Stimulated activated effector memory CD8-positive, alpha-beta T cell treated with anti-CD3 and anti-CD28 coated beads, Interleukin-12 subunit alpha, Interleukin-12 subunit beta, amount 100 ng/mL, for 72 hours (primary cell): ENCODE measurements around the gene NT5DC1.
A peak's percentile ranks its signal among the peaks of the same experiment; 100 is the strongest.

Experiments
- ATAC-seq: fragments of 150-1000 bp; cut with Tn5 transposase; 2 replicates; pipeline ENCODE4 v1.10.0; 2021
- DNase-seq, 2 donors: peaks; one replicate each; pipeline ENCODE4 v3.0.0; 2021 to 2022; ENCODE audit warnings: low spot score in 2 of 2
- H3K27ac Mint-ChIP-seq: one replicate; pipeline ENCODE4 v1.8.0; 2022; ENCODE audit warnings: mild to moderate bottlenecking, mixed read lengths
- H3K36me3 Mint-ChIP-seq: one replicate; pipeline ENCODE4 v1.8.0; 2022; ENCODE audit warnings: mild to moderate bottlenecking, mixed read lengths
- H3K4me1 Mint-ChIP-seq: one replicate; pipeline ENCODE4 v1.8.0; 2022; ENCODE audit warnings: mixed read lengths
- H3K4me3 Mint-ChIP-seq: one replicate; pipeline ENCODE4 v1.8.0; 2022; ENCODE audit warnings: mild to moderate bottlenecking, mixed read lengths
- H3K9me3 Mint-ChIP-seq: one replicate; pipeline ENCODE4 v1.8.0; 2022; ENCODE audit warnings: mixed read lengths

The NT5DC1 gene

DNA sequence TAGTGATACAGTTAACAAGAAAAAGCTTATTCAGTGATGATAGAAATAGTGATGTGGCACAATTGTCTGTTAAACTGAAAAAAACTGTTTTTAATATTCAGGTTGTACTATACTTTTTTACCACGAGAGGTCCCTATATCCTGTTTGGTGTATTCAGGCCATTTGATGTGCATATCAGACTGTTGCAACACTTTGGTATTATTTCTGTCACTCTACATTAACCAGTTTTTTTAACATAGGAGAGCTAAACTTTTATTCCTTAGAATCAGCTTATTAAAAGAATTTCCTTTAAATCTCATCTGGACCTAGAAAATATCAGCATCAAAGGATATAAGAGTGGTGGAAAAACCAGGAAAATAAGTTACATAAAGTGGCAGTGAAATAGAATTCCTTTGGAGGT, 116.4 kb downstream of the NT5DC1 start:
- no peaks in the 10 kb centered on the region for H3K9me3 Mint-ChIP-seq
- ATAC-seq, result no peak
- no peak for DNase-seq

DNA sequence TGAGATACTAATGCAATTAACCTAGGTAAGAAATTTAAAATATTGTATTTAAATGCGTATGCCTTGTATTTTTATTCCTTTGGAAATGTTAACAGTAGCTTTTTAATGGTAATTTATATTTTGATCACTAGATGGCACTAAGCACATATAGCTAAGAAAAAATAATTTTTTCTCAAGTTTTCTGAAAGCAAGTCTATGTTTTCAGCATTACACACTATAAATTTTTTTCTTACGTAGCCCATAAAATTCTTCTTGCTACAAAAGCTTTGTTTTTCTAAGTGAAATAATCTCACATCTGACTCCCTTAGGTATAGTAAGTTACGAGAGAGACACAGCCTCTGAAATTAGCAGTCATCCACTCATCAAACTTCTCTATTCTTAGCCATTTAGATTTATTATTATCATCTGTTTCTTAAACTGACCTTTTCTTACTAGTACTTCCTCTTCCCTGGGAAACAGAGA, 117.5 kb downstream of the NT5DC1 start:
- H3K4me1 Mint-ChIP-seq, result no peaks in the 10 kb centered on the region
- H3K36me3 Mint-ChIP-seq, result peaks cover 2% of the 10 kb centered on the region
- no peak for DNase-seq
- H3K9me3 Mint-ChIP-seq, result no peaks in the 10 kb centered on the region
- H3K4me3 Mint-ChIP-seq, result no peak overlapping the region
- no peak overlapping the region for H3K27ac Mint-ChIP-seq
- no peak for ATAC-seq

More for the DNA sequence above, 116.4 kb downstream of the NT5DC1 start:
- Mint-ChIP-seq H3K4me3 (no peak overlapping the region), H3K4me1 (no peaks in the 10 kb centered on the region), H3K27ac (no peak overlapping the region), H3K36me3 (no peaks in the 10 kb centered on the region)

DNA sequence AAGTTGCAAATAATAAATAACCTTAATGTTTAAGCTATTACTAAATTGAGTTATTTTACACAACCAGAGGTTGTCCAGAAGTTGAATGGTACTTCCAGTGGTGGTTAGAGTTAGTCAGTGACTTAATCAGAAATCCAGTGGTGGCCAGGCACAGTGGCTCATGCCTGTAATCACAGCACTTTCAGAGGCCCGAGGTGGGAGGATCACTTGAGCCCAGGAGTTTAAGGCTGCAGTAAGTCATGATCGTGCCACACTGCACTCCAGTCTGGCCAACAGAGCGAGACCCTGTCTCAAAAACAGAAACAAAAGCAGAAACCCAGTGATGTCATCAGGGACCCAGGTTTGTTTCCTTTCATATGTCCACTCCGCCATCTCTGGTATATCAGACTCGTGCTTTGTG, 118.2 kb downstream of the NT5DC1 start:
- H3K36me3 Mint-ChIP-seq, result peaks cover 7% of the 10 kb centered on the region
- DNase-seq (no peak), ATAC-seq (no peak)
- no peaks in the 10 kb centered on the region for H3K9me3 Mint-ChIP-seq
- no peak overlapping the region for H3K4me3 Mint-ChIP-seq
- no peak overlapping the region for H3K27ac Mint-ChIP-seq
- no peaks in the 10 kb centered on the region for H3K4me1 Mint-ChIP-seq

DNA sequence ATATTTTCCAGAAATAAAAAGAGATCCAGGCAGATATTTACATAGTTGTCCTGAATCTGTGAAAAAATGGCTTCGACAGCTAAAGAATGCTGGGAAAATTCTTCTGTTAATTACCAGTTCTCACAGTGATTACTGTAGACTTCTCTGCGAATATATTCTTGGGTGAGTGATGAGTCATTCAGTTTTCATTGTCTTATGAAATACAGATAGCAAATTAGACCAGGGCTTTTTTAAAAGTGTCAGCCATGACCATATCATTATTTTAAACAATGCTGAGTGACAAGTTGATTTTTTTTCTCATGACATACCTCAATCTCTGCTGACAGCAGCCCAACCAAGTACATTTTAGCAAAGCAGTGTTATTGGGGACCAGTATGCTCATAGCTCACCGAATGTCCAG, 120.4 kb downstream of the NT5DC1 start:
- H3K4me3 Mint-ChIP-seq, result no peak overlapping the region
- peaks cover 7% of the 10 kb centered on the region for H3K36me3 Mint-ChIP-seq
- no peak overlapping the region for H3K27ac Mint-ChIP-seq
- no peak for DNase-seq
- H3K9me3 Mint-ChIP-seq, result no peaks in the 10 kb centered on the region
- no peaks in the 10 kb centered on the region for H3K4me1 Mint-ChIP-seq
- no peak for ATAC-seq

DNA sequence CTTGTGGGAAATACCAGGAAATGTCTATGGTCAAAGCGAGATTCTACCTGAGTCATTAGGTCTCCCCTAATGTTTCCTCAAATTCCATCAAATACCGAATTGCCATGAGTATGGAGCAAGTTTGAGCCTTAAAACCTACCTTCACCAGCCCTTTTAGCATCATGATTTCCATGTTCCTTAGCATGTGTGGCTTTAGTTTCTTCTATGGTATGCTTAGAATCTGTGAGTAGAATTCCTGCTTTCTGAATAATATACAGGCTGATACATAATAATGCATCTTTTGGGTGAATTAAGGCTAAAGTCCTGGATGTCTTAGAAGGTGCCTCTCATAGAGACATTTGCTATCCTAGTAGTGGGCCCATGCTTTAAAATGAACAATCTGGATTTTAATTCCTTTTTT, 121.3 kb downstream of the NT5DC1 start:
- DNase-seq (no peak), ATAC-seq (no peak)
- no peaks in the 10 kb centered on the region for H3K9me3 Mint-ChIP-seq
- H3K4me1 Mint-ChIP-seq, result no peaks in the 10 kb centered on the region
- no peak overlapping the region for H3K4me3 Mint-ChIP-seq
- no peak overlapping the region for H3K27ac Mint-ChIP-seq
- peaks cover 7% of the 10 kb centered on the region for H3K36me3 Mint-ChIP-seq

DNA sequence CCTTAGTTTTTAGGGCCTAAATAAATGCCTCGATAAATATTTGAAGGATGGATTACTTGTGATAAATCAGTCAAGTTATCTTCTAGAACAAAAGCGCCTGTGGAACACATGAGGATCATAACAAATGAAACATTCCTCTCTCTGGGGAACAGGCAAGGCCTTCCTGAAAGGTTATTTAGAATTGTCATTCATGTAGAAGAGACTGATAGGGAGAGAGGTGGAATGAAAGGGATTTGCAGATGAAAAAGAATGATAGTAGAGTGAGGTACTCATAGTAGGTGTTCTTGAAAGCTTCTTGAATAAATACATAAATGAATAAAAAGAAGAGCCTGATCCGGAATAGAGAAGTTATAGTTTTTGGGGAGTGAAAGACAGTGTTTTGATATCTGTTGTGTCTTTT, 122.7 kb downstream of the NT5DC1 start:
- ATAC-seq (no peak), DNase-seq (no peak)
- Mint-ChIP-seq H3K9me3 (no peaks in the 10 kb centered on the region), H3K27ac (no peak overlapping the region), H3K36me3 (peaks cover 7% of the 10 kb centered on the region), H3K4me1 (no peaks in the 10 kb centered on the region), H3K4me3 (no peak overlapping the region)

DNA sequence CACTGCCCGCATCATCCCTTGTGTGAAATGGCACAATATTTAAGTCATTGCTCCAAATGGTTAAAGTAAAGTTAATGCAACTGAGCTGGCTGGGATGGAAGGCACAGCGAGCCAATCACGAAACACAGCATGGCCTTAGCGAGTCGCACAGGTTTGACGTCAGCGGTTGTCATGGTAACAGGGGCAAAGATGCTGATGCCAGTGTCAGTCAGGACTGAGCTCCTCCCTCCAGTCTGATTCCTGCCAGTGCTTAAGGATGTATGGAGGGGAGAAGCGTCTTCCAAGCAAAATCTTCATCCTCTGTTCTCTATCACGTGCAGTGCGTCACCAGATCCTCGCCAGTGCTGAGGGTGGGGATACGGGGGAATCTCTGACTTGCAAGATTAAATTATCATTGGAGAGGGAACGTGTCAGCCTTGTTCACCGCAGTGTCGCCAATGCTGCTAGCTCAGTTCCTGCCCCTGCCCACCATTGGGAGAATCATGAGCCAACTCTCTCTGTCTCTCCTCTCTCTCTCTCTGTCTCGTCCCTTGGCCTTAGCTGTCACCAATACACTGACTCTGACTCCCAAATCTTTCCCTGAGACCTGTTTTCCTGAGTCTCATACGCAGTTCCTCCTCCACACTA, 128.7 kb downstream of the NT5DC1 start:
- H3K36me3 Mint-ChIP-seq, result peaks cover 8% of the 10 kb centered on the region
- DNase-seq (no peak), ATAC-seq (no peak)
- no peaks in the 10 kb centered on the region for H3K9me3 Mint-ChIP-seq
- H3K4me1 Mint-ChIP-seq, result no peaks in the 10 kb centered on the region
- no peak overlapping the region for H3K27ac Mint-ChIP-seq
- H3K4me3 Mint-ChIP-seq, result no peak overlapping the region

DNA sequence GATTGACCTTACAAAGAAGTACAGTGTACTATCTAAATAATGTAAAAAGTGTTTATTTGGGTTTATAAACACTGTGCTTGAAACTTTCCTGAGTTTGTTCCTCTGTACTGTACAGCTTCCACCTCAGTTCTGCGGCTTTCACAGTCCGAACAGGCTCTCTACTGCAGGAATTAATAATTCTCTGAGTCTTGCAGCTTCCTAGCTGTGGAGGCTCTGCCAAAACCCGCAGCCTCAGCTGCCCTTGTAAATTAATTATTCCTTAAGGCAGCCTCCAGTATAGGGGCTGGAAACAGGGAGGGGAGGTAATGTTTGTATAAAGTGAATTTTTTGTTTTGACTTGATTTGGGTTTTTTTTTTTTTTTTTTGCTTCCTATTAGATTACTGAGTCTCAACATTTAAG, 134.0 kb downstream of the NT5DC1 start:
- ATAC-seq (no peak), DNase-seq (no peak)
- Mint-ChIP-seq H3K4me1 (no peaks in the 10 kb centered on the region), H3K4me3 (no peak overlapping the region), H3K27ac (no peak overlapping the region), H3K9me3 (no peaks in the 10 kb centered on the region), H3K36me3 (peaks cover 27% of the 10 kb centered on the region)

DNA sequence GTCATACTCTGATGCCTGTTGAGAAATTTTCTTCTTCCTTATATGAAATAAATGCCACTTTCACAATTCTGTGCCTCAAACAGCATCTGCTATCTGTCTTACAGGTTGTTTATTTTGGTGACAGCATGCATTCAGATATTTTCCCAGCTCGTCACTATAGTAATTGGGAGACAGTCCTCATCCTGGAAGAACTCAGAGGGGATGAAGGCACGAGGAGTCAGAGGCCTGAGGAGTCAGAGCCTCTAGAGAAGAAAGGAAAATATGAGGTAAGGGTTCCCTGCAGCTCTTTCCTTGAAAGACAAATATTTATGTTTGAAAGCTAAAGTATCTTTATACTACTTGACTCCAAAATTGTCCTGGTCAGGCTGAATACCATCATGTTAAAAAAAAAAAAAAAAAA, 137.4 kb downstream of the NT5DC1 start:
- ATAC-seq, result no peak
- Mint-ChIP-seq H3K27ac (peak overlapping the region; percentile 48), H3K9me3 (no peaks in the 10 kb centered on the region), H3K36me3 (peaks cover 32% of the 10 kb centered on the region), H3K4me1 (no peaks in the 10 kb centered on the region), H3K4me3 (no peak overlapping the region)
- DNase-seq, result no peak

DNA sequence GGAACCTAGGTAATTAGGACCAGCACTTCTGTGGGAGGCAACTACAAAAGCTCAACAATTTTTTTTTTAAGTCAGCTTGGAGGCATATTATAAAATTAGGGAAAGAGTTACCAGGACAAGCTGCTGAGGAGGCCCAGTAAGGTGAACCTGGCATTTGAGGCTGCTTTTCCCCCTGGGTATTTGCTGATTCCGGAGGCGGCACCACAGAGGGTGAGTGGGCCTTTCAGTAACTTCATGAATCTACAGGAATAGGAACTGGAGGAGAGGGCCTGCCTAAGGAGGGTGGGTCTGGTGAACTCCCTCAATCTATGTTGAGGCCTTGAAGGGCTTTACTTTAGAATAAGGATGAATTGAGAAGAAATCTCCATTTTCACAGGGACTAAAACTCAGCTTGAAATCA, 138.6 kb downstream of the NT5DC1 start:
- H3K27ac Mint-ChIP-seq, result no peak overlapping the region

DNA sequence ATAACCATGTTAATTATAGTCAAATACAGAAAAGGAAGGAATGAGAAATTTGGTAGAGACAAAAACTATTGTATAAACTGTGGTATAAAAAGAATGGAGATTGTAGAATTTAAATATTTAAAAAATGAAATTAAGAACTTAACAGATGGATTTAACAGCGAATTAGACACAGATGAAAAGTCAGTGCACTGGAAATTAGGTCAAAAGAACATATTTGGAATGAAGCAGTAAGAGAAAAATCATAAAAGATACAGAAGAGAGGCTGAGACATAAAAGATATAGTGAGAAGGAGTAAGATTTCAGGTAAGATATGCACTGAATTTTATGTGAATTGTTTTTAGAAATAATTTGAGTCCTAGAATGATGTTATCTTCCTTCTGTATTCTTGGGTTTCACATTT, 139.2 kb downstream of the NT5DC1 start:
- Mint-ChIP-seq H3K4me1 (no peaks in the 10 kb centered on the region), H3K4me3 (no peak overlapping the region), H3K9me3 (no peaks in the 10 kb centered on the region), H3K27ac (no peak overlapping the region), H3K36me3 (peaks cover 43% of the 10 kb centered on the region)
- ATAC-seq (no peak), DNase-seq (no peak)

More for the DNA sequence above, 138.6 kb downstream of the NT5DC1 start:
- Mint-ChIP-seq H3K4me1 (no peaks in the 10 kb centered on the region), H3K36me3 (peaks cover 39% of the 10 kb centered on the region), H3K9me3 (no peaks in the 10 kb centered on the region), H3K4me3 (no peak overlapping the region)
- DNase-seq, result no peak
- no peak for ATAC-seq

DNA sequence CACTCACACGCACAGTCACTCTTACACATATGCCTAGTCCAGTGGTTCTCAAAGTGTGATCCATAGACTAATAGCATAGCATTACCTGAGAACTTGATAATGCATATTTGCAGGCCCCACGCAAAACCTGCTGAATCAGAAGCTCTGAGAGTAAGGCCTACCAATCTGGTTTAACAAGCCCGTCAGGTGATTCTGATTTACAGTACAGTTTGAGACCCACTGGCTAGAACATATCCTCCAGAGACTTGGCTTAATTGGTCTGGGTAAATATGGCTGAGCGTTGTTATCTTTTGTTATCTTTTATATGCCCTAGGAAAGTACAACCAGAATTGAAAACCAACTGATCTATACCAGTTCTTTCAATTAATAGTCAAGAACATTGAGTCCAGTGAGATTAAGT, 143.6 kb downstream of the NT5DC1 start:
- Mint-ChIP-seq H3K9me3 (no peaks in the 10 kb centered on the region), H3K4me1 (peaks cover 7% of the 10 kb centered on the region), H3K27ac (no peak overlapping the region), H3K36me3 (peaks cover 25% of the 10 kb centered on the region), H3K4me3 (no peak overlapping the region)
- DNase-seq (no peak), ATAC-seq (no peak)

DNA sequence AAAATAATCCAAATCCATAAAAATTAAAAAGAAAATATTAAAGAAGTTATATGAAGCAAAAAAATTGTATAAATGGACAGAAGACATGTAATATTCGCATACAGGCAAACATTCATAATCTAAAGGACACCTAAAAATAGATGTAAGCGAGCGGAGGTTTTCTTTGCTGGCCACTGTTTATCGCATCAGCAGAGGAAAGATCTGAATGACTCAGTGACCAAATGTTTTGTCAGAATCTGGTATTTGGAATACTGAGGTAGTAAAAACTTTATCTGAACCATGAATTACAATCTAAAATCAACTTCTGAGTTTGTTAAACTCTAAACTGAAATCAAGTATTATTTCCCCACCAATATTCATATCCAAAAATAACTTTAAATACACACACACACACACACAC, 145.4 kb downstream of the NT5DC1 start:
- H3K4me3 Mint-ChIP-seq, result no peak overlapping the region
- no peaks in the 10 kb centered on the region for H3K9me3 Mint-ChIP-seq
- peaks cover 25% of the 10 kb centered on the region for H3K36me3 Mint-ChIP-seq
- H3K27ac Mint-ChIP-seq, result no peak overlapping the region
- H3K4me1 Mint-ChIP-seq, result peaks cover 7% of the 10 kb centered on the region
- ATAC-seq, result no peak
- no peak for DNase-seq

DNA sequence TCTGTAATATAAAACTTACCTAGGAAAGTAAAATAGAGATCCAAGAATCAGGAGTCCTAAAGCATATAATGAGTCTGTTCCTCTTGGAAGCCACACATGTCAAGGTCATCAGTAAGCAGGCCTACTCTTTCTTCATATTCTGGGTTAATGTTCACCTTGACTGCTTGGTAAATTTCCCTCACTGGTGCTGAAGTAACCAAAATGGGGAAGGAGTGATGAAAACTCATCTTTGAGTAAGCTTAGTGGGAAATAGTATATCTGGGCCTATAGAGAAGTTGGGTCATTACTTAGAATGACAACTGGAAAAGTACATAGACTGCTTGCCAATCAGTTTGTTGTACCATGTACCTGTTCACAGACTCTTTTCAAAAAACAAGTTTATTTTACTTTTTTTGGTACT, 146.6 kb downstream of the NT5DC1 start:
- Mint-ChIP-seq H3K27ac (no peak overlapping the region), H3K4me3 (no peak overlapping the region), H3K4me1 (peaks cover 7% of the 10 kb centered on the region), H3K36me3 (peaks cover 25% of the 10 kb centered on the region), H3K9me3 (no peaks in the 10 kb centered on the region)
- ATAC-seq (no peak), DNase-seq (no peak)

DNA sequence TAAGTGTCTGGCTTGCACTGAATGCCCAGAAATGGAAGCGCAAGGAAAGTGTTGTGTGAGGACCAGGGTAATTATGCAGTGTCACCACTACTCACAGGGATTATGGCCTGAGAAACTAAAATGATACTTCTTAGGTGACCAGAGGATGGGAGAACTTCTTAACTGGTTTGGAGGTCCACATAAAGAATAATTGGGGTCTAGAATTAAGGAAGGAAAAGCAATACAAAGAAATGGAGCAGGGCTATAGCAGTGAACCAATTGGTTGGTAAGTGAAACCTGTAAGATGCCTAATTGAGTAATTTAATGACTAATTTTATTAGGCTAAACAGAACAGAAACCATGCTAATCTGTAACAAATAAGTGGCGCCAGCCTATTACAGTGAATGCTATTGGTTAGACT, 147.9 kb downstream of the NT5DC1 start:
- Mint-ChIP-seq H3K9me3 (no peaks in the 10 kb centered on the region), H3K36me3 (peaks cover 24% of the 10 kb centered on the region), H3K4me1 (peaks cover 7% of the 10 kb centered on the region), H3K27ac (peak overlapping the region; percentile 0), H3K4me3 (no peak overlapping the region)
- ATAC-seq (no peak), DNase-seq (no peak)

DNA sequence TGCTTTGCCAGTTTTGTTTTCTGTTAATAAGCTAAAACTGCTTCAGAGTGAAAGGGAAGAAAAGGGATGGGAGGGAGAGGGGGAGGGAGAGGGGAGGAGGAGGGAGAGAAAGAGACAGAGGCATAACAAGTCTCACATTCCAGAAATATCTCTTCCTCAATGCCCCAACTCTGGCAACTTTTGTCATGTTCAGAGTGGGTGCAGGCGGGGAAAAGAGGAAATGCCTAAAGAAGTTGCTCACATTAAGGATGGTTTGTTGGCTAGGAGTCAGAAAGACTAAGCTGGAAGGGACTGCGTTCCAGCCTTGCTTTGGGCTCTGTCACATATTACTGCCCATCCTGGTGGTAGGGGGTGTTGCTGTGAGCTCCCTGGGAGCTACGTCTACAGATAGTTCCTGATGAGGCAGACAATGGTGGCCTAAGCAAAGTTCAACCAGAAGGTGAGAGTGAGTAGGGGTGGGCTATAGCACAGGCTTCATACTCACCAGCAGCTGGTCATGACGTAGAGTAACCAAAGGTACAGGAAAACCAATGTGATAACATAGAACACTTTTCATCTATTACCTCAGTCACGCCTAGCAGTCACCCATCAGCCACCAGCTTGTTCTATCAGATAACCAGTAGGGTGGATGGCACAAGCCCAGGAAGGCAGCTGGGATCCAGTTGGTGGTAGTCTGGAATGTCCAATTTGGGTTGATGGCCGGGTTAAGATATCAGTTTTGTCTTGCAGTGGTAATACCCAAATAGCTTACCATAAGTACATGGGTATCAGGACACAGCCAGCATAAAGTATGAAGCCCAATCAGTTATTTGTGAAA, 151.1 kb downstream of the NT5DC1 start:
- ATAC-seq, result no peak
- Mint-ChIP-seq H3K27ac (peak overlapping the region; percentile 79), H3K9me3 (no peaks in the 10 kb centered on the region), H3K4me3 (no peak overlapping the region), H3K4me1 (peaks cover 7% of the 10 kb centered on the region), H3K36me3 (peaks cover 14% of the 10 kb centered on the region)
- no peak for DNase-seq
